T-helper 9 cell (primary cell): ENCODE measurements around the gene NAB1.

ENCODE experiments used
- DNase-seq: peaks from one replicate; pipeline ENCODE4 v3.0.0-alpha.2; 2020

Gene NAB1

GRCh38 chr2:190637281-190637734, 11.6 kb upstream of the NAB1 start:
- no peak for DNase-seq

GRCh38 chr2:190637903-190638618, 10.8 kb upstream of the NAB1 start:
- DNase-seq: no peak

- DNase-seq: no peak
These were observed 8.8 kb upstream of the NAB1 start for GRCh38 chr2:190640117-190640516.

GRCh38 chr2:190641469-190641868, 7.4 kb upstream of the NAB1 start:
- DNase-seq: no peak

GRCh38 chr2:190646780-190647522, 1.9 kb upstream of the NAB1 start:
- DNase-seq: no peak

GRCh38 chr2:190648289-190649034, 421 bp upstream of the NAB1 start:
- DNase-seq: peak; percentile 94

- DNase-seq: no peak
These were observed 1.0 kb downstream of the NAB1 start for GRCh38 chr2:190649798-190650390.

GRCh38 chr2:190651413-190651812, 2.5 kb downstream of the NAB1 start:
- no peak for DNase-seq

- DNase-seq: no peak
These were observed 4.3 kb downstream of the NAB1 start for GRCh38 chr2:190653231-190653630.

- no peak for DNase-seq
These were observed 5.0 kb downstream of the NAB1 start for GRCh38 chr2:190653931-190654330.

GRCh38 chr2:190655113-190655512, 6.2 kb downstream of the NAB1 start:
- DNase-seq: no peak

GRCh38 chr2:190655570-190655969, 6.7 kb downstream of the NAB1 start:
- no peak for DNase-seq

- DNase-seq: no peak
These were observed 7.4 kb downstream of the NAB1 start for GRCh38 chr2:190656301-190656700.

- no peak for DNase-seq
These were observed 8.8 kb downstream of the NAB1 start for GRCh38 chr2:190657474-190658255.

GRCh38 chr2:190659553-190659952, 10.7 kb downstream of the NAB1 start:
- DNase-seq: no peak

GRCh38 chr2:190662754-190663153, 13.9 kb downstream of the NAB1 start:
- DNase-seq: no peak

GRCh38 chr2:190663348-190663747, 14.5 kb downstream of the NAB1 start:
- DNase-seq: no peak

- no peak for DNase-seq
These were observed 15.0 kb downstream of the NAB1 start for GRCh38 chr2:190663839-190664238.

GRCh38 chr2:190664240-190664639, 15.4 kb downstream of the NAB1 start:
- DNase-seq: no peak

- no peak for DNase-seq
These were observed 18.0 kb downstream of the NAB1 start for GRCh38 chr2:190666895-190667294.

- no peak for DNase-seq
These were observed 20.0 kb downstream of the NAB1 start for GRCh38 chr2:190668892-190669291.

- DNase-seq: no peak
These were observed 21.5 kb downstream of the NAB1 start for GRCh38 chr2:190670182-190670946.
